ENCODE results near the gene SLC22A8. TPM values are rescaled to one million over a fixed set of nuclear protein-coding genes. Genes with fewer than 3 reads are reported as not detected.
A peak's percentile ranks its signal among the peaks of the same experiment; 100 is the strongest.

SLC22A8 gene
- total RNA-seq, 1 donor from 2014 or later, result not detected

- Histone ChIP-seq H3K27ac (ENCODE audit: low read depth, low read length) (no peak overlapping the region), H3K79me2 (ENCODE audit: insufficient read depth, low read length) (no peaks in the 10 kb centered on the region), H3K9me3 (ENCODE audit: insufficient read depth, low read depth, low read length) (no peaks in the 10 kb centered on the region), H3K36me3 (ENCODE audit: insufficient read depth, low read length) (no peaks in the 10 kb centered on the region), H3K27me3 (ENCODE audit: insufficient read depth, low read length) (no peaks in the 10 kb centered on the region), H3K4me1 (ENCODE audit: insufficient read depth, low read length) (no peaks in the 10 kb centered on the region), H3K4me3 (ENCODE audit: insufficient read depth, low read depth, low read length) (no peak overlapping the region), H3K9ac (ENCODE audit: low read length) (no peak overlapping the region), H3K4me2 (ENCODE audit: low read length) (no peak overlapping the region), H2AFZ (ENCODE audit: low read depth, low read length) (no peak overlapping the region), H4K20me1 (ENCODE audit: insufficient read depth, low read length) (no peaks in the 10 kb centered on the region)
- peaks cover 3% of the 10 kb centered on the region for H3K9me3 Mint-ChIP-seq (ENCODE audit: unreplicated experiment)
- peaks cover 2% of the 10 kb centered on the region for H3K27me3 Mint-ChIP-seq (ENCODE audit: low read depth, unreplicated experiment)
- no peak for DNase-seq (ENCODE audit: low read depth)
- H3K4me1 Mint-ChIP-seq (ENCODE audit: low read depth, unreplicated experiment), result peaks cover 12% of the 10 kb centered on the region
- no peaks in the 10 kb centered on the region for H3K36me3 Mint-ChIP-seq (ENCODE audit: low read depth, unreplicated experiment)
- no peak overlapping the region for H3K4me3 Mint-ChIP-seq (ENCODE audit: unreplicated experiment)
- peak overlapping the region; percentile 11 for H3K27ac Mint-ChIP-seq (ENCODE audit: unreplicated experiment)
- TF ChIP-seq EZH2 (IDR thresholded peaks at IDR 0.05; ENCODE audit: insufficient read depth, low read length), result no peak
- no peak for TF ChIP-seq CTCF (IDR thresholded peaks at IDR 0.05; ENCODE audit: insufficient read depth, low read depth, low read length)
- FAIRE-seq, result no peak
These were observed 56.9 kb downstream of the SLC22A8 start for GRCh38 chr11:62958547-62959421.

GRCh38 chr11:62957147-62957546 is 58.5 kb downstream of the SLC22A8 start:
- Histone ChIP-seq H3K4me1 (ENCODE audit: insufficient read depth, low read length) (no peaks in the 10 kb centered on the region), H3K4me2 (ENCODE audit: low read length) (no peak overlapping the region), H2AFZ (ENCODE audit: low read depth, low read length) (no peak overlapping the region), H3K79me2 (ENCODE audit: insufficient read depth, low read length) (no peaks in the 10 kb centered on the region), H3K9me3 (ENCODE audit: insufficient read depth, low read depth, low read length) (no peaks in the 10 kb centered on the region), H4K20me1 (ENCODE audit: insufficient read depth, low read length) (no peaks in the 10 kb centered on the region), H3K36me3 (ENCODE audit: insufficient read depth, low read length) (no peaks in the 10 kb centered on the region), H3K27ac (ENCODE audit: low read depth, low read length) (no peak overlapping the region), H3K4me3 (ENCODE audit: insufficient read depth, low read depth, low read length) (no peak overlapping the region), H3K27me3 (ENCODE audit: insufficient read depth, low read length) (no peaks in the 10 kb centered on the region), H3K9ac (ENCODE audit: low read length) (no peak overlapping the region)
- FAIRE-seq (no peak), DNase-seq (ENCODE audit: low read depth) (no peak)
- Mint-ChIP-seq H3K4me3 (ENCODE audit: unreplicated experiment) (no peak overlapping the region), H3K27me3 (ENCODE audit: low read depth, unreplicated experiment) (no peaks in the 10 kb centered on the region), H3K27ac (ENCODE audit: unreplicated experiment) (no peak overlapping the region), H3K4me1 (ENCODE audit: low read depth, unreplicated experiment) (peaks cover 12% of the 10 kb centered on the region), H3K9me3 (ENCODE audit: unreplicated experiment) (peaks cover 3% of the 10 kb centered on the region), H3K36me3 (ENCODE audit: low read depth, unreplicated experiment) (no peaks in the 10 kb centered on the region)
- TF ChIP-seq EZH2 (IDR thresholded peaks at IDR 0.05; ENCODE audit: insufficient read depth, low read length) (no peak), CTCF (IDR thresholded peaks at IDR 0.05; ENCODE audit: insufficient read depth, low read depth, low read length) (no peak)

- Histone ChIP-seq H3K4me2 (ENCODE audit: low read length) (no peak overlapping the region), H4K20me1 (ENCODE audit: insufficient read depth, low read length) (no peaks in the 10 kb centered on the region), H3K27ac (ENCODE audit: low read depth, low read length) (no peak overlapping the region), H3K9me3 (ENCODE audit: insufficient read depth, low read depth, low read length) (no peaks in the 10 kb centered on the region), H3K9ac (ENCODE audit: low read length) (no peak overlapping the region), H3K4me3 (ENCODE audit: insufficient read depth, low read depth, low read length) (no peak overlapping the region), H3K79me2 (ENCODE audit: insufficient read depth, low read length) (no peaks in the 10 kb centered on the region), H2AFZ (ENCODE audit: low read depth, low read length) (no peak overlapping the region), H3K4me1 (ENCODE audit: insufficient read depth, low read length) (no peaks in the 10 kb centered on the region), H3K27me3 (ENCODE audit: insufficient read depth, low read length) (no peaks in the 10 kb centered on the region), H3K36me3 (ENCODE audit: insufficient read depth, low read length) (no peaks in the 10 kb centered on the region)
- DNase-seq (ENCODE audit: low read depth) (no peak), FAIRE-seq (no peak)
- Mint-ChIP-seq H3K36me3 (ENCODE audit: low read depth, unreplicated experiment) (no peaks in the 10 kb centered on the region), H3K9me3 (ENCODE audit: unreplicated experiment) (peaks cover 3% of the 10 kb centered on the region), H3K27me3 (ENCODE audit: low read depth, unreplicated experiment) (peaks cover 2% of the 10 kb centered on the region), H3K4me1 (ENCODE audit: low read depth, unreplicated experiment) (peaks cover 12% of the 10 kb centered on the region), H3K4me3 (ENCODE audit: unreplicated experiment) (no peak overlapping the region), H3K27ac (ENCODE audit: unreplicated experiment) (no peak overlapping the region)
- no peak for TF ChIP-seq EZH2 (IDR thresholded peaks at IDR 0.05; ENCODE audit: insufficient read depth, low read length)
- TF ChIP-seq CTCF (IDR thresholded peaks at IDR 0.05; ENCODE audit: insufficient read depth, low read depth, low read length), result no peak
These were observed 61.2 kb downstream of the SLC22A8 start for GRCh38 chr11:62954478-62954877.

Data from astrocyte (in vitro differentiated cells and primary cell).